ENCODE data around the gene PLCB4.

PLCB4 gene

GRCh38 chr20:9498322-9498721 lies 429.4 kb downstream of the PLCB4 start:
- H3K9me3 ChIP-seq (ENCODE audit: severe bottlenecking), result no peaks in the 10 kb centered on the region
- no peak overlapping the region for H3K27ac ChIP-seq
- TF ChIP-seq, protein P1, sequence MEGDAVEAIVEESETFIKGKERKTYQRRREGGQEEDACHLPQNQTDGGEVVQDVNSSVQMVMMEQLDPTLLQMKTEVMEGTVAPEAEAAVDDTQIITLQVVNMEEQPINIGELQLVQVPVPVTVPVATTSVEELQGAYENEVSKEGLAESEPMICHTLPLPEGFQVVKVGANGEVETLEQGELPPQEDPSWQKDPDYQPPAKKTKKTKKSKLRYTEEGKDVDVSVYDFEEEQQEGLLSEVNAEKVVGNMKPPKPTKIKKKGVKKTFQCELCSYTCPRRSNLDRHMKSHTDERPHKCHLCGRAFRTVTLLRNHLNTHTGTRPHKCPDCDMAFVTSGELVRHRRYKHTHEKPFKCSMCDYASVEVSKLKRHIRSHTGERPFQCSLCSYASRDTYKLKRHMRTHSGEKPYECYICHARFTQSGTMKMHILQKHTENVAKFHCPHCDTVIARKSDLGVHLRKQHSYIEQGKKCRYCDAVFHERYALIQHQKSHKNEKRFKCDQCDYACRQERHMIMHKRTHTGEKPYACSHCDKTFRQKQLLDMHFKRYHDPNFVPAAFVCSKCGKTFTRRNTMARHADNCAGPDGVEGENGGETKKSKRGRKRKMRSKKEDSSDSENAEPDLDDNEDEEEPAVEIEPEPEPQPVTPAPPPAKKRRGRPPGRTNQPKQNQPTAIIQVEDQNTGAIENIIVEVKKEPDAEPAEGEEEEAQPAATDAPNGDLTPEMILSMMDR (IDR thresholded peaks at IDR 0.05; ENCODE audit: low read depth, low read length), result no peak
- no peak overlapping the region for H3K4me3 ChIP-seq (ENCODE audit: low read depth, low read length)
- H3K36me3 ChIP-seq, result no peaks in the 10 kb centered on the region
- H3K27me3 ChIP-seq (ENCODE audit: insufficient read depth, low read depth, severe bottlenecking), result no peaks in the 10 kb centered on the region
- no peak for DNase-seq

DNA sequence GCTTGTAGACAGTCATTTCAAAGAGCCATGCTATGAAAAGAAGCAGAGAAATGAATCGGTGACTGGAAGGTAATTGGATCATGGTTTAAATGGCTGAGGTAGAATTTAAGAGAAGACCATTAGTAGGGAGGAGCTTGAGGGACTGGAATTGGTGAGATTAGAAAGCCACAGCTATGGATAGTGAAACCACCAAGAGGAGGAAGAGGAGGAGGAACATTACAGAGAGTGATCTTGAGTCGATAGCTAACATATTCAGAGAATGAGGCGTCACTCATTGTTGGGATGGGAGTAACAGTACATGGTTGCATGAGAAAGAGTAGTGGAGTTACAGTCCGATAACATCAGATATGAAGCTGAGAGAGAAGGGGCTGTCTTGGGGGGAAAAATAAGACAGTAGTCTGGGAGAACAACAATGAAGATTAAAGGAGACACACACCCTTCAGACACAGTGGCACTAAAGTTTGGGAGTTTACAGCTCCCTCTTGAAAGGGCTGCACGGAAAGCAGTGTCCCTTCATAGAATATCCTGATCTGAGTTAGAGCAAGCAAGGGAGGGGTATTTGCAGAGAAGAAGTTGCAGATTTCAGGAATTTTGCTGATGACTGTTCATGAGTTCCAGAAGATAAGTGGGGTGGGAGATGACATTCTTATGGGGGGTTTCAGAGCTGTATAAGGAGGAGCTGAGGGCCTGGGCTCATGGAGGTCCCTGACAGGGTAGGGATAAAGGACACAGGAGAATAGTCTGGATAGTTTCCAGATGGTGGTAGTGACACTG lies 430.4 kb downstream of the PLCB4 start:
- no peaks in the 10 kb centered on the region for H3K9me3 ChIP-seq (ENCODE audit: severe bottlenecking)
- H3K36me3 ChIP-seq, result no peaks in the 10 kb centered on the region
- TF ChIP-seq, protein P1 (IDR thresholded peaks at IDR 0.05; ENCODE audit: low read depth, low read length), result no peak

DNA sequence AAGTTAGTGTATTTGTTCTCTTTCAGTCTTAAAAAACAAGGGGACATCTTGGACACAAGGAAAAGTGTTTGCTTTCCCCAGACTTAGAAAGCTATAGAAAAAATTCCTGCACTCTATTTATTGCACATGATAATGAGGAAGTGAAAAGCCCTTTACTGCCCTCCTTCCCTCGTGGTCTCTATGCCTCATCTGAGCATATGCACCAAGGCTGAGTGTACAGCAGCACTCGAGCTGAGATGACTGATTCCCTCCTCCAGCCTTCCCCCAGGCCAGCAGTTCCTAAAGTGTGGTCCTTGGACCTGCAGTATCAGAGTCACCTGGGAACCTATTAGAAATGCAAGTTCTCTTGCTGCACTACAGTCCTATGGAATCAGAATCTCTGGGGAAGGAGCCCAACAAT lies 431.2 kb downstream of the PLCB4 start:
- no peak overlapping the region for H3K4me3 ChIP-seq (ENCODE audit: low read depth, low read length)
- DNase-seq, result no peak
- TF ChIP-seq, protein P1 (IDR thresholded peaks at IDR 0.05; ENCODE audit: low read depth, low read length), result no peak
- H3K27me3 ChIP-seq (ENCODE audit: insufficient read depth, low read depth, severe bottlenecking), result no peaks in the 10 kb centered on the region
- H3K36me3 ChIP-seq, result no peaks in the 10 kb centered on the region
- H3K27ac ChIP-seq, result no peak overlapping the region
- no peaks in the 10 kb centered on the region for H3K9me3 ChIP-seq (ENCODE audit: severe bottlenecking)

More for the DNA sequence above, 430.4 kb downstream of the PLCB4 start:
- H3K27me3 ChIP-seq (ENCODE audit: insufficient read depth, low read depth, severe bottlenecking), result no peaks in the 10 kb centered on the region
- no peak overlapping the region for H3K4me3 ChIP-seq (ENCODE audit: low read depth, low read length)
- no peak for DNase-seq
- no peak overlapping the region for H3K27ac ChIP-seq

DNA sequence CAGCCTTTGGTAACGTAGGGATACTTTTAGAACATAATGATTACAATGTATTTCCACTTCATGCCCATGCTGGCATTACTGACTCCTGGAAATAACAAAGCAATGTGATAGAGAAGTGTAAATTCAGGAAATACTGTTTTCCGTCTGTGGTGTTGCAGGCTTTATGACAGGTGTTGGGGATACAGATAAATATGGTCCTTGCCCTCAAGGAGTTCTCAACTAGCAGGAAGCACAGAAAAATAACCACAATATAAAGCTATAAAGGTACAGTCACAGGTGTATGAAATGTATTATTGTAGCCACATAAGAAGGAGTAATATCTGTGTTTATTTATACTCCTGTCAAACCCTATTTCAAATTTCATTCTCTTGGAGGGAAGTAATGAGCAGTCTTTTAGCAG lies 432.6 kb downstream of the PLCB4 start:
- no peaks in the 10 kb centered on the region for H3K27me3 ChIP-seq (ENCODE audit: insufficient read depth, low read depth, severe bottlenecking)
- H3K36me3 ChIP-seq, result no peaks in the 10 kb centered on the region
- H3K4me3 ChIP-seq (ENCODE audit: low read depth, low read length), result no peak overlapping the region
- TF ChIP-seq, protein P1 (IDR thresholded peaks at IDR 0.05; ENCODE audit: low read depth, low read length), result no peak
- DNase-seq, result no peak
- H3K9me3 ChIP-seq (ENCODE audit: severe bottlenecking), result no peaks in the 10 kb centered on the region
- H3K27ac ChIP-seq, result no peak overlapping the region

GRCh38 chr20:9503526-9504245 lies 434.8 kb downstream of the PLCB4 start:
- Histone ChIP-seq H3K27ac (no peak overlapping the region), H3K4me3 (ENCODE audit: low read depth, low read length) (no peak overlapping the region), H3K36me3 (no peaks in the 10 kb centered on the region), H3K27me3 (ENCODE audit: insufficient read depth, low read depth, severe bottlenecking) (no peaks in the 10 kb centered on the region), H3K9me3 (ENCODE audit: severe bottlenecking) (peaks cover 1% of the 10 kb centered on the region)
- no peak for DNase-seq
- TF ChIP-seq, protein P1 (IDR thresholded peaks at IDR 0.05; ENCODE audit: low read depth, low read length), result peak; percentile 29; the same call in 1 of the 2 replicates
